ENCODE data around the gene PCID2. TPM values are rescaled to one million over a fixed set of nuclear protein-coding genes. Genes with fewer than 3 reads are reported as not detected.
"Not testable (repeated sequence)": the region's sequence is repeated elsewhere in the genome, so short reads cannot be mapped to it uniquely, and the experiment has no call there.

PCID2 gene
- total RNA-seq (2014; rRNA removed), result 83.8 and 90.8 TPM in 2 replicates
- 53.5 TPM for polyA plus RNA-seq (2012)

DNA sequence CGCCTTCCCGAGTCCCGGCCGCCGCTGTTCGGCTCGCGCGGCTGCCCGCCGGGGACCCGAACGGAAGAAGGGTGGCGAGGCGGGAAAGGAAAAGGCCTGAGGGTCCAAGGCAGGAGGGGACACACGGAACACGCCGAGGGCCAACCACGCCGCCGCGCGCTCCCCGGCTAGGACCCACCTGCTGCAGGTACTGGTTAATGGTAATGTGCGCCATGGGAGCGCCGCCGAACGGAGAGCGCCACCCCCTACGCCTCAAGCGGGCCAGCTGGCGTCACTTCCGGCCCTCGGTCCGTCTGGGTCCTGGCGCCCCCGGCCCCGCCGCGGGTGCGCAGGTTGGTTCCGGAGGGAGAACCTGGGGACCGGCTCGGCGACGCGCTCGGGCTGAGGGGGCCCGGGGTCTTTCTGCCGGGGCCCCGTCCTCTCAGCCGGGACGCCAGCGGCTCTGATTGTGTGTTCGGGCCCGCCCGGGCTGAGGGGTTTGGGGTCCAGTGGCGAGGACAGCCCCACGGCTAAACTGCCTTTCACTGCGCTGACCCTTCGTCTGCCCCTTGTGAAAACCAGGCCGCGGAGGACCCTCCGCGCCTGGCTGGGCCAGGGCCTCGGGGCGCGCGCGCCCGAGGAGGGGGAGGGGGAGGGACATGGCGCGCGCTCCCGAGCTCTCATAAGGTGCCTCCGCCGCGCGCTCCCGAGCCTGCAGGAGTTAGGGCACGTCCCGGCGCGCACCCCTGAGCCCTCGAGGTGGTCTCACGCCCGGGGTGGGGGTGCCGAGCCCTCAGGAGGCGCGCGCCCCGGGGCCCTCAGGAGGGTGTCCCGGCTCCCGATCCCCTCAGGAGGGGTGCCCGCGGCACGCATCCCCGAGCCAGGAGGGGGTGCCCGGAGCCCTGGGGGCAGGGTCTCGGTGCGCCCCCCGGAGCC lies at the start of gene PCID2:
Gene PCID2 (minus strand): TSS at position 249 of the 915 bp plus-strand sequence. CDS start 35 bp downstream, at position 214.
- peak; percentile 82 for DNase-seq (ENCODE audit: low read depth)

DNA sequence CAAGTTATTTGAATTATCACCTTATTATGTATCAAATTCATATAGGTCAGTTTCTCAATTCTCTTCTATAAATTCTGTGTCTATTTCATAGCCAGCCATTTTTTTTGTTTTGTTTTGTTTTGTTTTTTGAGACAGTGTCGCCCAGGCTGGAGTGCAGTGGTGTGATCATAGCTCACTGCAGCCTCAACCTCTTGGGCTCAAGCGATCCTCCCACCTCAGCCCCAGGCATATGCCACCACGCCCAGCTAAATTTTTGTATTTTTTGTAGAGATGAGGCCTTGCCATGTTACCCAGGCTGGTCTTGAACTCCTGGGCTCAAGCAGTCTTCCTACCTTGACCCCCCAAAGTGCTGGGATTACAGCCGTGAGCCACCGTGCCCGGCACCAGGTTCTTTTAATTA lies 49.4 kb upstream of the PCID2 start:
- not testable (repeated sequence) for DNase-seq (ENCODE audit: low read depth)

DNA sequence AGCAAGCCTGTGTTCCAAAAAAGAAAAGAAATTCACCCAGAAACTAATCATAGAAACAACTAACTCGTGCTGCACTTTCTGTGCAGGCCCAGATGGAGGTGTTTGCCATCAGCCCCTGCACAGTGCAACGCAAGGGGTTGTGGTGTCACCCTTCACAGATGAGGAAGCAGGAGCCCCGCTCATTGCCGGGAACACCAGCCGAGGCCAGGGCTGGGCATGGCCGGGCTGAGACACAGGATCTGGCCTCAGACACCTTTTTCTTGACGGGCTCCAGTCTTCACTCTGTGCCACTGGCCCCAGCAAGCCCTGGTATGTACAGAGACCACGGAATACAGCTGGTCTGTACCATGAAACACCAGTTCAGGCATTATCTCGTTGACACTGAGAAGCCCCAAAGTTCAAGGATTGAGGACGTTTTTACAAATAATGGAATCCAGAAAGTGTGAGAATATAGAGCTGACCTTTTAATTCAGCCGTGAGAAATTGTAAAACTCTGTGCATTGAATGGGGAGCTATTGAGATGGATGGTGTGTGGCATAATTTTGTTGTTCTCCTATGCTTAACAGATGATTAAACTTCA lies 44.1 kb upstream of the PCID2 start:
- DNase-seq (ENCODE audit: low read depth), result no peak

DNA sequence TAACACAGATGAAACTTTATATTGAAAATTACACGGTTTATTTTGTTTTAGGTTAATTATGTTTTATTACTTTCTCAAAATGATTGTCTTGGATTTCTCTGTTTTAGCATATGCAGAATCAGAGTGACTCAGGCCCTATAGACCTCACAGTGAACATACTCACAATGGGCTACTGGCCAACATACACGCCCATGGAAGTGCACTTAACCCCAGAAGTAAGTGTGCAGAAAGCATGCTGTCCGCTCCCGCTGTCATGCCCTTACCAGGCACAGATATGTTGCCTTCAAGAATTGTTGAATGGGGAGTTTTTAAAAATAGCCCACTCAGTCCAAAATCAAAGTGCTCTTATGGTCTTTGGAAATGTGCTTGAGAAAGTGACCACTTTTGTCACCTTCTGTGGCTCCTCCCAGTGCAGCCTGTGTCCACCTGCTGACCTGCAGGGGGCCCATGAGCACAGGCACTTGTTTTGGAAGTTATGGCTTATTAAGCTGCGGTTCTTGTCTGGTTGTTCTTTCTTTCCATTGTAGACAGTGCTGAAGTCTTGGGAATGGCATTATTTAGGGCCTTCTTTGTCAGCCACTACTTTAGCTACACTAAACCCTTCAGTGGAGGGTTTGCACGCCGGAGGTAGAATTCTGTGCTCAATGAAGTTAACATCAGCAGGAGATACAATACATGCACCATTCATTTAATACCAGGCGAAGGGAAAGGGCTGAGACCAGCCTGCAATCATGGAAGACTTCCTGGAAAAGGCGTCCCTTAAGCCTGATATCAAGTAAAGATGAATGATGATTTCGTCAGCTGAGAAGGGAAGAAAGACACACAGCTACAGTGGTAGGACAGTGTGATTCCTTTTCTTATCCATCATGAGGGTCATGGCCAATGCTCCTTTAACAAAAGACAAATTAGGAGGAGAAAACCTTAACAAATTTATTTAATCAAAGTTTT lies 37.7 kb upstream of the PCID2 start:
- DNase-seq (ENCODE audit: low read depth), result peak; percentile 3

DNA sequence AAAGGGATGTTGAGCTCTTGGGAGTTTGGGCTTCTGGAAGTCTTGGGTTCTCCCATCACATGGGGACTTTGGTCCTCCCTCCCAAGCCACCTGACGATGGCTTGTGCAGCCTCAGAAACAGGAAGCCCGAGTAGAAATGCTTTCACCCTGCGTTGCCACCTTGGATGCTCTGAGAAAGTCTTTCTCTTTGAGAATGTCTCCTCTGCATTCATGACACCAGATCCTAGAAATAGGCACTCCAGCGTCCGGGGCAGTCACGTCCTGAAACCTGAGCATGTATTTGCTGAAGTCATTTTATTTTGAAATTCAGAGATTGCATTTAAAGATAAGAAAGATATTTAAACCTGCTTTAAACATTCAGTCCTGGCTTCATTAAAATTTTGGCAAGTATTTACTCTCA lies 35.4 kb upstream of the PCID2 start:
- no peak for DNase-seq (ENCODE audit: low read depth)

DNA sequence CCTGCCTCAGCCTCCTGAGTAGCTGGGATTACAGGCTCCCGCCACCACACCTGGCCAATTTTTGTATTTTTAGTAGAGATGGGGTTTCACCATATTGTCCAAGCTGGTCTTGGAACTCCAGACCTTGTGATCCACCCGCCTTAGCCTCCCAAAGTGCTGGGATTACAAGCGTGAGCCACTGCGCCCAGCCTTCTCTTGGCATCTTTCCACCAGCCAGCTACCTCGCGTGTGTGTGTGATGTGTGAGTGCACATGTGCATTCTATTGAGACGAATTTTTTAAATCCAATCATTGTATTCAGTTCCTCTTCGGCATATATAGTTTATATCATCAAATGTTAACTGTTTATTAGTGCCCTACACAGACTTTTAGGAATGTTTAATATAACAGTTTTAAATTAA lies 33.2 kb upstream of the PCID2 start:
- DNase-seq (ENCODE audit: low read depth), result not testable (repeated sequence)

DNA sequence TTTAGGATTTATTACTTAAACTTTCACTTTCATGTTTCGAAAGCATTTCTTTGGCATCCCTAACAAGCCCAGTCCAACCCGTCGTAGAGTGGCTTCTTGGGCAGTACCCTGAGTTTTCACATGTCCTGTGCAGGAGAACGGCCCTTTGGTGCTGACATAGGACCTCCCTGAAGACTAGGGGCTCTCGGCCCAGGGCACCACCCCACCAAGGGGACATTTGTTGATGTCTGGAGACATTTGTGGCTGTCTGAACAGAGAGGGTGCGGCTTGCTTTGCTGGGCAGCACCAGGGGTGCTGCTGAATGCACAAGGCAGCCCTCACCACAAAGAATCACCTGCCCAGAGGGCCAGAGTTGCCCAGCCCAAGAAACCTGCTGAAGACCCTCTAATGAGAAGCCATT lies 31.5 kb upstream of the PCID2 start:
- DNase-seq (ENCODE audit: low read depth), result no peak

DNA sequence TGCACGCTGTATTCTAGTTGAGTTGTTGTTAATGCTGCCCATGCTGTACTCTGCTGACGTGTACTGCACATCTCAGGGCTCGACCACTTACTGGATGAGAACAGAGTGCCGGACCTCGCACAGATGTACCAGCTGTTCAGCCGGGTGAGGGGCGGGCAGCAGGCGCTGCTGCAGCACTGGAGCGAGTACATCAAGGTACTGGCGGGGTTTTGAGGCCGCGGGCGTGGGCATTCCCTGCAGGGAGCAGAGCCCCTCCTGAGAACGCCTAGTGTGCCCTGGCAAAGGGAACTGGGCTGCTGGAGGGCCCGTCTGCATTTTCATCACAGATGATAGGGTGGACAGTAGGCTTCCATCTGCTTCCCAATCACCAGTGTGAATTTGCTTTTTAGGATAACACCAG lies 30.9 kb upstream of the PCID2 start:
- DNase-seq (ENCODE audit: low read depth), result no peak

DNA sequence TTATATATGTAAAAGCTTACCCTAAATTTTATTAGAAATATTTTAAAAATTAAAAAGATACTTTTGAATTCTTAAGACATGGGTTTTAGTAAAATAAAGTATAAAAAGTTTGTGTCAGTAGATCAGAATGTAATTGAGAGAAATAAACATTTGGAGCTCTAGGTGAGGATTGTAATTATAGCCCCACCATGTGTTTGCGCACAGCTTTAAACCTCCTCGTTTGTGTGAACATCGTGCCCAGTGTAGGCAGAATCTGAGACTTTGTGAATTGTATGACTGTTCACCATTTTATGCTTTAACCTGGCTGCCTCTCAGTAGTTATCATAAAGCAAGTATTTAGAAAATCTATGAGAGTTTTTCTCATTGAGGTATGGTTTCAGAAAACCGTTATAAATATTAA lies 30.1 kb upstream of the PCID2 start:
- DNase-seq (ENCODE audit: low read depth), result no peak

DNA sequence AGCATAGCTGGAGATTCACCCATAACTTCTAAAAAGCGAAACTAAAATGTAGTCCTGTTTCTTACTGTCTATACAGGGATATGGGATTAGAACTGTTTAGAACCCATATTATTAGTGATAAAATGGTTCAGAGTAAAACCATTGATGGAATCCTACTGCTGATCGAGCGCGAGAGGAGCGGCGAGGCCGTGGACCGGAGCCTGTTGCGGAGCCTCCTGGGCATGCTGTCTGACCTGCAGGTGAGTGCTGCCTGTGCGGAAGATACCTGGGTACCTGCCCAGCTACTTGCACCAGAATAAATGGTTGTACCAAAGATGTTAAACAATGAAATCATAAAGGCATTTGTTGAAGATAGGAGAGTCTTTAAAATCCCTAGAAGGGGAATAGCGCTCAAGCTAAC lies 24.6 kb upstream of the PCID2 start:
- no peak for DNase-seq (ENCODE audit: low read depth)

DNA sequence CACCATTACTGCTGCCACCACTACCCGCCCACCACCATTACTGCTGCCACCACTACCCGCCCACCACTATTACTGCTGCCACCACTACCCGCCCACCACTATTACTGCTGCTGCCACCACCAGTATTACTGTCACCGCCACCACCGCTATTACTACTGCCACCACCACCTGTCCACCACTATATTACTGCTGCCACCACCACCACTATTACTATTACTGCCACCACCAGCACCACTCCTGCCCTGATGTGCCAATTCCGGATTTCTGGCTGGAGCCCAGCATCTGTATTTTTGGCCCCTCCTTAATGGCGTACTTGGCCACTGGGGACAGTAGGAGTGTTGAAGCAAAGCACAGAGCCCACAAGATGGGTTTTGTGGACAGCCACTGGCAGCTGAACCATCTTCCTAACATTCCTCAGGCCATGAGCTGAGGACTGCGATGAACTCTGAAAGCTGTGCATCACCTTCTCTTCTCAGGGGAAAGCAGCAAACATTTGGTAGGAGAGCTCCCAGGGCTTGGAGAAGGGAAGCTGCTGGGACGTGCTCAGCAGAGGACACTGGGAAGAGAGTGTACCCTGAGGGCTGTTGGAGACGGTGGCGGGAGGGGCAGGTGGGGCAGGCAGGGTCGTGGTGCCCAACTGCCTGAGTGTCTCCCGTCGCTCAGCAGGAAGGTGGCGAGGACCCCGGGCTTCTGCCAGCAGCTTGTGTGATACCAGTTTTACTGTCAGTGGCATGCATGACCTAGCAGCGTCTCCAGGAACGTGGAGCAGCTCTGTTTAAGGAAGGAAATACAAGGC lies 23.9 kb upstream of the PCID2 start:
- DNase-seq (ENCODE audit: low read depth), result peak; percentile 33

DNA sequence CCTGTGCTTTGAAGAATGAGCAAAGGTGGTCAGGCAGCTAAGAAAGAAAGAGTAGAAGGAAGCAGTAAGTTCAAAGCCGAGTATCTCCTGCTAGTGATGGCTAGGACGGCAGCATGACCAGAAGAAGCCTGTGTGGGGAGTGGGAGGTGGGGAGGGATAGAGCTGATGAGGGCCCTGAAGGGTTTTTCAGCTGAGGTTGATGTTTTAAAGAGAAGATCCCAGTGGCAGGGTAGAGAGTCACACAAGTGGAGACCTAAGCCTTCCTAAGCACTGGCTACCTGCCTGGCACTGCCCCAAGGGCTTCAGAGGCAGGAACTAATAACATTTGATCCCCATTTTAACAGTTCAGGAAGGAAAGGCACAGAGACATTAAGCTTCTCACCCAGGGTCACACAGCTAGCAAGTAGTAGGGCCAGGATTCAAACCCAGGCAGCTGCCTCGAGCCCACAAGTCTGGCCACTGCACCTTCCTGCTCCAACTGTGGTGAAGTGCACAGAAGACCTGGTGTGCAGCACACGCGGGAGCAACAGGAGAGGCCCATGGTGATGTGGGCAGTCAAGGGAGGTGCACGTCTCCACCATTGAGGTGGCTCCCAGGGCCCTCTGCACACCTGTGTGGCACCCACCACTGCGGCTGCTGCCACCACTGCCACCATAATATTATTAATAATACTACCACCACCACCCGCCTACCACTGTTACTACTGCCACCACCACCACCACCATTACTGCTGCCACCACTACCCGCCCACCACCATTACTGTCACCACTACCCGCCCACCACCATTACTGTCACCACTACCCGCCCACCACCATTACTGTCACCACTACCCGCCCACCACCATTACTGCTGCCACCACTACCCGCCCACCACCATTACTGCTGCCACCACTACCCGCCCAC lies 23.1 kb upstream of the PCID2 start:
- no peak for DNase-seq (ENCODE audit: low read depth)

DNA sequence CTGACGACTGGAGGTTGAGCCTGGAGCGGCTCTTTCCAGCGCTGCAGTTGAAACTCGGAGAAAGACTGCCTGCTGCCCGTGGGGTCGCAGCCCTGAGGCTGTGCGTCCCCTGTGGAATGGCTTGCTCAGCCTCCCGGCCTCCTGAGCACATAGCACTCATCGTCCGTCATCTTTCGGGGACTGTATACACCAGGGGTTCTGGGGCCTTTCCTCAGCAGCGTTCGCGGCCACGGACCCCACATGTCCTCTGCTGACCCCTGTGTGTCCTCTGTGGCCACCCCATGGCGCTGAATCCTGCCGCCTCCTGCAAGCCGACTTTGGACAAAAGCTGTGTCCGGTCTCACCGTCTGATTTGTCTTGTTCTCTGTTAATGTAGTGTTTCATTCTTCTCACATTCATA lies 21.3 kb upstream of the PCID2 start:
- DNase-seq (ENCODE audit: low read depth), result no peak

DNA sequence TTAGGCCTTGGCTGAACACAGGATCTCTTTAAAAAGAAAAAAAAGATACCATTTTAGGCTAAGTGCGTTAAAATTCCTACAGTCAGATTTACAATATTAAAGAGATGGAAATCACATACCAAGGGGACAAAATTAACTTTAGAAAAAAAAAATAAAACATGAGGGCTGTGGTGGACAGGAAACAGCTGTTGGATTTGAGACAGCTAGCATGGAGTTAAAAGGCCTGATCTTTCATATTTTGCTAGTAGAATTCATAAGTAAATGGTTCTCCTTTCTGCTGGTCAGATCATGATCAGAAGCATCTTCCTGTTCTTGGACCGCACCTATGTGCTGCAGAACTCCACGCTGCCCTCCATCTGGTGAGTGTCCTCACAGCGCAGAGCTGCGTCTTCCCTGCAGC lies 20.7 kb upstream of the PCID2 start:
- DNase-seq (ENCODE audit: low read depth), result no peak

DNA sequence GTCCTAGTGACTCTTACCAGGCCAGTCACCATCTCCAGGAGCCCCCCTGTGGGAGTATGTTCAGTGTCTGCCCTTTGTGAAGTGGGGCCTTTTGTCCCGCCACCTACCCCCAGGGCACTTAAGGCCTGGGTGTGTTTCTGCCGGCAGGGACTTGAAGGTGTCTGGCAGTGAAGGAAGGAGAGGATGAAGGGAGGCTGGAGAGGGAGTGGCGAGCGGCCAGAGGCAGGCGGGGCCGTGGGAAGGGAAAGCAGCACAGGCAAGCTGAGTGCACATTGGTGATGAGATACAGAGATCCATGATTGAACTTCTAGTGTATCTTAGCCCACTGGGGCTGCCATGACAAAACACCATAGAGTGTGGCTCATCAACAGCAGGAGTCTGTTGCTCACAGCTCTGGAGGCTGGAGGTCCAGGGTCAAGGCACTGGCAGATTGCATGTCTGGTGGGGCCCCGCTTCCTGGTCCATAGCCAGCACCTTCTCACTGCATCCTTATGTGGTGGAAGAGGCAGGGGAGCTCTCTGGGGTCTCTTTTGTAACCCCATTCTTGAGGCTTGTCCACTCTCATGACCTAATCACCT lies 18.5 kb upstream of the PCID2 start:
- no peak for DNase-seq (ENCODE audit: low read depth)

DNA sequence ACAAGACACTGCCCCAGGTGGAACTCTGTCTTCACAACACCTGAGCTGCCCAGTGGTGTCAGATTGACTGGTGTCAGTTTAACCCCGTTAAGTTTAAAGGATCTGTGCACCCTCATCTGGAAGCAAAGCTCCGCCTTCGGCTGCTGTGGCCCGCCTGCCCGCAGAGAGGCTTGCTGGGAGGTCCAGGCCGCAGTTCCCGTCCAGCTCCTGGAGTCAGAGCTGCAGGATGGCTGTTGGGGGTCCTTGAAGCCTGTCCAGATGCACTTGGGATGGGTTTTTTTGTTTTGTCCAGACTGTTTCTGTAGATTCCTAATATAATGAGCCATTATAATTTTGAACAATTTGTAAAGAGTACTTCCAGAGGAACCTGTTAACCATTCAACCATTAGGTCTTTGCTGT lies 17.0 kb upstream of the PCID2 start:
- DNase-seq (ENCODE audit: low read depth), result no peak

DNA sequence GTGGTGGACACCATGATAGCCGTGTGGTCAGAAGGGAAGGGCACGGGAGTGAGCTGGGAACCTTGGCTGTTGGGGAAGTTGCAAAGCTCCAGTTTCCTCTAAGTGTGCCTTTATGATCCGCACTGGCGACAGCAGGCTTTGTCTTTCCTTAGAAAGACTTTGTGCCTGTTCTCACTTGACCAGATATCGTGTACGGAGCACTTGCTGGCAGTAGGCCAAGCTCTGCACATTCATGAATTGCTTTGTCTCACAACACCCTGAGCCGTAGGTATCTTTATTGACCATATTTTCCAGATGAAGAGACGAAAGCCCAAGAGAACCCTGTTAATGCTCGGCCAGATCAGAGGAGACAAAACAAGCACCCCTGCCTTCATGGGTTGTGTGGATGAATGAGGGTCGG lies 16.0 kb upstream of the PCID2 start:
- DNase-seq (ENCODE audit: low read depth), result no peak

DNA sequence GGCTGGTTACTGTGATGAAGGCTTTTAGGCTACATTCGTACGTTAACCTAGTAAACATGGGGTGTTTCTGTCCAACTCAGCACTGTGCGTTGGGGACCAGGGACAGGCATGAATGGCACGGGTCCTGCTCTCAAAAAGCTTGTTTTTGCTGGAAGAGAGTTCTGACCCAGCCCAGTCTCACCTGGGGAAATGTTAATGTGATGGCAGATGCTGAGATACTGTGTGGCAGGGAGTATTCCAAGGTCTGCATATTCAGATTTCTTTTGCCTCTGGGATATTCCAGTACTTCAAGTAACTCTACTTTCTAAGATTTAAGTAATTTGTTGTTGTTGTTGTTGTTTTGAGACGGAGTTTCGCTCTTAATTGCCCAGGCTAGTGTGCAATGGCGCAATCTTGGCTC lies 14.6 kb upstream of the PCID2 start:
- no peak for DNase-seq (ENCODE audit: low read depth)

DNA sequence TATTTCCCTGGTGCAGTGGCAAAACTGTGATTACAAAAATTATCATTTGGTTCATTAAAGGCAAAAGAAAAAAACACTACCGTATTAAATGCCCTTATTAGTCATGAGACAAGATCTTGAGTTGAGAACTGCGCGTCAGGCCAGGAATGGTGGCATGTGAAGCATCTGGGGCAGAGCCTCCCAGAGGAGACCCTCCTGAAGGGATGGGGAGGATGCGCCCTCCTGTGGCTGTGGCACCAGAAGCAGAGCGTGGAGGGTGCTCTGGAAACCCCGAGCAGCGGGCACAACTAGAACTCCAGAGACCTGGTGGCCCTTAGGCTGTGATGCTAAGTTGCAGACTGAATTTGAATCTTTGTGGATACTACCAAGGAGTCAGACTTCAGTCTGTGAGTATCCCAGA lies 12.4 kb upstream of the PCID2 start:
- peak; percentile 13 for DNase-seq (ENCODE audit: low read depth)

DNA sequence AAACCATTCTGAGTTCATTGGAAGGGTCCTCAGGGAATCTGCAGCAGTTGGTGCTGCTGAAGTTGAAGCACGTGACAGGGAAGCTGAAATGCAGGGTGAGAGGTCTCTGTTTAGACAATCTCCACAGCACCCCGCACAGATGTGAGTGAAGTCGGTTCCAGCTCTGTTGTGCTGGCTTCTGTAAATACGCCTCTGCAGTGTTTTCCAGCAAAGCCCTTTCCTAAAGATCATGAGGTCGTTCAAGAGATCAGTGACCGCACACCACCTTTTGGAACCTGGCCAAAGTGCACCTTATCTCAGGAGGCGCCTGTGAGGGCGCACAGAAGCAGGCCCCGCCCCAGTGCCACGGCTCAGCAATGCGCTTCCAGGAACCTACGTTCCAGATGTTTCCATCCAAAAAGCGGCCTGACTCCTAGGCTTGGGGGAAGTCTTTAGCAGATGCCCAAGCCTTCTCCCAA lies 11.7 kb upstream of the PCID2 start:
- no peak for DNase-seq (ENCODE audit: low read depth)

Measured in LHCN-M2 (cell line).